GM23338 (cell line): ENCODE data around the gene SAFB2.

Experiments used
- CREB1 ChIP-seq: fragments of 250-450 bp; sonication (Bioruptor Pico); IDR thresholded peaks from 2 replicates; pipeline ENCODE4 v1.5.0; 2020; ENCODE audit warnings: low read depth, mild to moderate bottlenecking, moderate library complexity
- CTCF ChIP-seq, 2 experiments: fragments of 200-600 bp in 1 of 2; sonication (generic) in 1 of 2; conservative IDR thresholded peaks; 2 replicates each; pipeline versions ENCODE4 v1.5.1 to v1.6.1; 2016 to 2017; ENCODE audit warnings: antibody characterized with exemption in 2 of 2, low read depth in 2 of 2, mild to moderate bottlenecking in 2 of 2, moderate library complexity in 1 of 2
- EZH2 ChIP-seq: fragments of 200-600 bp; sonication (generic); IDR thresholded peaks from one replicate; pipeline ENCODE4 v1.8.0; 2017; ENCODE audit warnings: antibody characterized with exemption, mild to moderate bottlenecking, low read depth; ENCODE audit not compliant: unreplicated experiment
- EZH2phosphoT487 ChIP-seq: fragments of 200-600 bp; sonication (generic); IDR thresholded peaks from one replicate; pipeline ENCODE4 v1.8.1; 2018; ENCODE audit warnings: antibody characterized with exemption; ENCODE audit not compliant: unreplicated experiment
- NANOG ChIP-seq: IDR thresholded peaks from 2 replicates; pipeline ENCODE4 v1.6.1; 2016; ENCODE audit warnings: antibody characterized with exemption, borderline replicate concordance
- POLR2AphosphoS5 ChIP-seq: IDR thresholded peaks from 2 replicates; pipeline ENCODE4 v1.6.1; 2016; ENCODE audit warnings: antibody characterized with exemption, low read depth
- REST ChIP-seq: IDR thresholded peaks from one replicate; pipeline ENCODE4 v1.6.1; 2018; ENCODE audit warnings: antibody characterized with exemption; ENCODE audit not compliant: unreplicated experiment
- ZNF114 ChIP-seq: fragments of 250-450 bp; sonication (Bioruptor Pico); IDR thresholded peaks from 2 replicates; pipeline ENCODE4 v1.5.0; 2020; ENCODE audit warnings: mild to moderate bottlenecking, moderate library complexity
- ZNF462 ChIP-seq: fragments of 250-450 bp; sonication (Bioruptor Pico); IDR thresholded peaks from 2 replicates; pipeline ENCODE4 v1.5.0; 2020; ENCODE audit warnings: mild to moderate bottlenecking, moderate library complexity

- TF ChIP-seq CTCF (conservative IDR thresholded peaks at IDR 0.05; ENCODE audit: low read depth in 2 of 2) (no peak), POLR2AphosphoS5 (no peak), EZH2 (no peak), REST (no peak), EZH2phosphoT487 (no peak), NANOG (no peak), CREB1 (CRISPR knock-in tag) (no peak), ZNF462 (CRISPR knock-in tag) (no peak), ZNF114 (CRISPR knock-in tag) (no peak)
Measured at GRCh38 chr19:5554828-5555227, 67.7 kb downstream of the SAFB2 start.
